ENCODE data around the gene SERP2. TPM values are rescaled to one million over a fixed set of nuclear protein-coding genes. Genes with fewer than 3 reads are reported as not detected.

SERP2 gene
- polyA plus RNA-seq, 1 experiment: 5.4 TPM

DNA sequence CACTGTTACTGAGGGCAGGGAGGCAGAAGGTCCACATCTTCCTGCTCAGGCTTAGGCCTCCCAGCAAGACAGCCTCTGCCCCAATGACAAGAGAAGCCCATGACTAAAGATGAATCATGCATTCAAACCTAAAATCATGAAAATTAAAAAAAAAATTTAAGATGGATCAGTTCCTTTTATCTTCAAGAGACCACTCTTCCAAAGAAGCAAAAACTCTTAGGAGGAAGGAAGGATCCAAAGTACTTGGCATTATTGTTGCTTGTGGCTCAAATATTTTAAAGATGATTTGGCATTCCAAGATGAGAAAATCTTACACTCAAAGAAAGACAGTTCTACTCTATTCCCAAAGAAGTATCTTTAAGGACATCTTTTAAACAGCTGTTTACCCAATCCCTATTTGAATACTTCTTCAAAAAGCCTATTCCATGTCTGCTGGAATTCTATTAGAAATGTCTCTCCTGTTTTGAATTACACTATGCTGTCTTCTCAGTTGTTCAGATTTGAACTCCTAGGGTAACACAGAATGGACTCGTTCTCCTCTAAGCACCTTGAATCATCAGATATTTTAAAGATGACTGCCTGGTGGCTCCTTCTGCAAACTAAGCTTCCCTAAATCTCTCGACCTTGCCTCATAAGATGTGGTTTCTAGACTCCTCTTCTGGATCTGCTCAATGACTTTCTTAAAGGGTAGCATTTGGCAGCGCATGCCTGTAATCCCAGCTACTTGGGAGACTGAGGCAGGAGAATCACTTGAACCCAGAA lies 7.0 kb downstream of the SERP2 start:
- TF ChIP-seq, protein P1, sequence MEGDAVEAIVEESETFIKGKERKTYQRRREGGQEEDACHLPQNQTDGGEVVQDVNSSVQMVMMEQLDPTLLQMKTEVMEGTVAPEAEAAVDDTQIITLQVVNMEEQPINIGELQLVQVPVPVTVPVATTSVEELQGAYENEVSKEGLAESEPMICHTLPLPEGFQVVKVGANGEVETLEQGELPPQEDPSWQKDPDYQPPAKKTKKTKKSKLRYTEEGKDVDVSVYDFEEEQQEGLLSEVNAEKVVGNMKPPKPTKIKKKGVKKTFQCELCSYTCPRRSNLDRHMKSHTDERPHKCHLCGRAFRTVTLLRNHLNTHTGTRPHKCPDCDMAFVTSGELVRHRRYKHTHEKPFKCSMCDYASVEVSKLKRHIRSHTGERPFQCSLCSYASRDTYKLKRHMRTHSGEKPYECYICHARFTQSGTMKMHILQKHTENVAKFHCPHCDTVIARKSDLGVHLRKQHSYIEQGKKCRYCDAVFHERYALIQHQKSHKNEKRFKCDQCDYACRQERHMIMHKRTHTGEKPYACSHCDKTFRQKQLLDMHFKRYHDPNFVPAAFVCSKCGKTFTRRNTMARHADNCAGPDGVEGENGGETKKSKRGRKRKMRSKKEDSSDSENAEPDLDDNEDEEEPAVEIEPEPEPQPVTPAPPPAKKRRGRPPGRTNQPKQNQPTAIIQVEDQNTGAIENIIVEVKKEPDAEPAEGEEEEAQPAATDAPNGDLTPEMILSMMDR (IDR thresholded peaks at IDR 0.05; ENCODE audit: insufficient read depth, low read depth, low read length): no peak
- POLR2A ChIA-PET: no interaction called here
- H3K36me3 ChIP-seq (ENCODE audit: control insufficient read depth, insufficient read depth, low read length): 0 out of 2 replicates have a peak, but pooled peaks cover 1% of the 10 kb centered on the region
- DNase-seq (ENCODE audit: low read depth): no peak
- H3K27me3 ChIP-seq (ENCODE audit: control insufficient read depth, insufficient read depth, low read length): no peaks in the 10 kb centered on the region
- CTCF ChIA-PET: no interaction called here
- no peak overlapping the region for H3K4me3 ChIP-seq (ENCODE audit: low read depth, low read length)

DNA sequence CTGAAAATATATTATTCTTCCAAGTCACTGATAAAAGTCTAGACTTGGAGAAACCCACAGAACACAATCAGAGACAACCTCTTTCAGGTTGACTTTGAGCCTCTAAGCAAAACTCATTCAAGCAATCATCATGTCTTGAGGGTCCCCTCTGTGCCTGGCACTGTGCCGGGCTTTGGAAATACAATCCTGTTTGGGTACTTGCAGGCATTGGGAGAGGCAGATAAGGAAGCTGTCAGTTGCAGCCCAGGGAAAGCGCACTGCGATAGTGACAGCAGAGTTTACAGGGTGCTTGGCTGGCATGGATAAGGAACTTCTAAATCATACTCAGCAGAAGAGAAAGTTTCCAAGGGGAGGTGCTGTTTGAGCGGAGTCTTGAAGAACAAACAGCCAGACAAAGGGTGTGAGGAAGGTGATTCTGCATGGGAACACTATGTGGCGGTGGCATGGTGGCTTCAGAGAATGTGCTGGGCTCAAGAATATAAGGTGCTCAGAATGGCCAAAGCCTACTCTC lies 9.1 kb downstream of the SERP2 start:
- CTCF ChIA-PET: interaction anchor here (0.6 kb wide), 1 partner anchor 158 kb away, joined by 3 read pairs; no protein-coding TSS in a partner anchor

DNA sequence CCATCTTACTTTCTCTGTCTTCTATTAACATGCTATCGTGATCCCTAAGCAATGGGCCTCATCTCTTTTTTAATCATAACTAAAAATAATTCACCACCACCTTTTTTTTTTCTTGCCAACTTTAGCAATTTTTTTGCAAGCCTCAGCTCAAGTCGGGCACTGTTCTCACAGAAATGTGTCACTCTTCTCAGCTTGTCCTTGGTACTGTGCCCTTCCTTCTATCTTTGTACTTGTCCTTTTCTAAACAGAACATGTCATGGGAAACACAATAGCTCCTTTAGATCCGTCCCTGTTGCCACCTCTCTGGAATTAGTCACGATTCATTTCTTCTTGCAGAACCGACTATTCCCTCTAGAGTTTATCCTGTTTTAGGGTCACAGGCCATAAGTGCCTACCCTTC lies 10.3 kb downstream of the SERP2 start:
- DNase-seq (ENCODE audit: low read depth): no peak
- no peaks in the 10 kb centered on the region for H3K27me3 ChIP-seq (ENCODE audit: control insufficient read depth, insufficient read depth, low read length)
- ChIA-PET POLR2A (no interaction called here), CTCF (no interaction called here)
- no peak overlapping the region for H3K4me3 ChIP-seq (ENCODE audit: low read depth, low read length)
- TF ChIP-seq, protein P1 (IDR thresholded peaks at IDR 0.05; ENCODE audit: insufficient read depth, low read depth, low read length): no peak
- H3K36me3 ChIP-seq (ENCODE audit: control insufficient read depth, insufficient read depth, low read length): 0 out of 2 replicates have a peak, but pooled peaks cover 1% of the 10 kb centered on the region

More for the DNA sequence above, 9.1 kb downstream of the SERP2 start:
- Histone ChIP-seq H3K4me3 (ENCODE audit: low read depth, low read length) (no peak overlapping the region), H3K36me3 (ENCODE audit: control insufficient read depth, insufficient read depth, low read length) (0 out of 2 replicates have a peak, but pooled peaks cover 1% of the 10 kb centered on the region), H3K27me3 (ENCODE audit: control insufficient read depth, insufficient read depth, low read length) (no peaks in the 10 kb centered on the region)
- TF ChIP-seq, protein P1 (IDR thresholded peaks at IDR 0.05; ENCODE audit: insufficient read depth, low read depth, low read length): no peak
- POLR2A ChIA-PET: no interaction called here
- no peak for DNase-seq (ENCODE audit: low read depth)

DNA sequence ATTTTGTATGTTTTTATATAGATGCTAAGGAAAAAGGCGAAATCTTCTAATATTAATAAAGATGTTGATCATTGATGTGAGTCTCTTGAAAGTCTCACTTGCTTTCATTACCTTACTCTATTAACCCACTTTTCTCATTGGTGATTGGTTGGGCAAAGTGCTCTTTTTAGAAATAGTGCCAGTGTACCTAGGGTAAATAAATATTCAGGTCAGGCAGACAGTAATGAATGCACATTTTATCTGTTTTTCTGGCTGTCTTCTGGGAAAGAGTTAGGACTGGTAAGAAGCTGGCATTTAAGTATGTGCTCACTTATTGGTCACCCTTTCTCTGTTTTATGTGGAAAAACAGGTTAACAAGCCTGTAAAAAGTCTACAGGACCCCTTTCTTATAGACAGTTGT lies 11.2 kb downstream of the SERP2 start:
- no peak for DNase-seq (ENCODE audit: low read depth)
- no peaks in the 10 kb centered on the region for H3K27me3 ChIP-seq (ENCODE audit: control insufficient read depth, insufficient read depth, low read length)
- H3K4me3 ChIP-seq (ENCODE audit: low read depth, low read length): no peak overlapping the region
- ChIA-PET CTCF (no interaction called here), POLR2A (no interaction called here)
- TF ChIP-seq, protein P1 (IDR thresholded peaks at IDR 0.05; ENCODE audit: insufficient read depth, low read depth, low read length): no peak
- 0 out of 2 replicates have a peak, but pooled peaks cover 1% of the 10 kb centered on the region for H3K36me3 ChIP-seq (ENCODE audit: control insufficient read depth, insufficient read depth, low read length)

DNA sequence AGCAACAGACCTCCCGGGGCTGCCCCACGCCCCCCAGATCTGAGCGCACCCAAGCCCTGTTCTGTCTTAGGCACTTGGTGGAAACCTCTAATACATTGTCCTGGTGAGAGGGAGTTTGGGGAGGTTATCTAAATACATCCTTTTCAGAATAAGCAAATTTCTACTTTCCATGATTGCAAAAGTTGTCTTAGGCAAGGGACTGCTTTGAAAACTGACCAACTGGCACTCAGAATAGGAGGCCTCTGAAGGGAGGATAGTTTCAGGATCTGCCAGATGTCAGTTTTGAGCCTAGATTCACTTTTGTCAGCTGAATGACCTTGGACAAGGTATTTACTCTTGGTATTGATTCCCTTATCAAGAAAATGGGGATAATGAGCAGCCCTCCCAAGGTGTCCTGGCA lies 11.8 kb downstream of the SERP2 start:
- no peak for DNase-seq (ENCODE audit: low read depth)
- 0 out of 2 replicates have a peak, but pooled peaks cover 1% of the 10 kb centered on the region for H3K36me3 ChIP-seq (ENCODE audit: control insufficient read depth, insufficient read depth, low read length)
- no peaks in the 10 kb centered on the region for H3K27me3 ChIP-seq (ENCODE audit: control insufficient read depth, insufficient read depth, low read length)
- TF ChIP-seq, protein P1 (IDR thresholded peaks at IDR 0.05; ENCODE audit: insufficient read depth, low read depth, low read length): no peak
- ChIA-PET CTCF (no interaction called here), POLR2A (no interaction called here)
- H3K4me3 ChIP-seq (ENCODE audit: low read depth, low read length): no peak overlapping the region

Data from BJ (cell line).